H9 (cell line): ENCODE data around the gene PPL. TPM values are rescaled to one million over a fixed set of nuclear protein-coding genes. Genes with fewer than 3 reads are reported as not detected.

Experiments used
- DNase-seq: peaks from one replicate; pipeline ENCODE4 v3.0.0-alpha.2; 2017
- H2AFZ ChIP-seq: one replicate; pipeline ENCODE4 v1.6.1; 2013; ENCODE audit warnings: mild to moderate bottlenecking, low read length, control low read depth, moderate library complexity
- H2AK5ac ChIP-seq: 2 replicates; pipeline ENCODE4 v1.6.1; 2013; ENCODE audit warnings: low read length, control low read depth, mixed read lengths; ENCODE audit not compliant: insufficient read length
- H2BK120ac ChIP-seq: one replicate; pipeline ENCODE4 v1.6.1; 2013; ENCODE audit warnings: low read depth, mild to moderate bottlenecking, low read length, control low read depth, inconsistent platforms; ENCODE audit not compliant: poor library complexity, severe bottlenecking
- H2BK12ac ChIP-seq: 2 replicates; pipeline ENCODE4 v1.6.1; 2013; ENCODE audit warnings: low read length, control low read depth, mixed read lengths, low read depth; ENCODE audit not compliant: insufficient read length
- H2BK15ac ChIP-seq: 2 replicates; pipeline ENCODE4 v1.6.1; 2013; ENCODE audit warnings: low read depth, low read length, control low read depth
- H2BK20ac ChIP-seq: one replicate; pipeline ENCODE4 v1.6.1; 2013; ENCODE audit warnings: low read depth, mild to moderate bottlenecking, low read length, control low read depth, inconsistent platforms; ENCODE audit not compliant: poor library complexity, severe bottlenecking
- H2BK5ac ChIP-seq: 2 replicates; pipeline ENCODE4 v1.6.1; 2013; ENCODE audit warnings: low read length, control low read depth, mixed read lengths; ENCODE audit not compliant: insufficient read length
- H3K14ac ChIP-seq: 2 replicates; pipeline ENCODE4 v1.6.1; 2013; ENCODE audit warnings: low read length, control low read depth; ENCODE audit not compliant: insufficient read depth
- H3K18ac ChIP-seq: 2 replicates; pipeline ENCODE4 v1.6.1; 2013; ENCODE audit warnings: low read depth, mild to moderate bottlenecking, mixed read lengths, low read length, control low read depth; ENCODE audit not compliant: insufficient read length
- H3K23ac ChIP-seq: 2 replicates; pipeline ENCODE4 v1.6.1; 2013; ENCODE audit warnings: low read length, control low read depth, mixed read lengths, low read depth; ENCODE audit not compliant: insufficient read length
- H3K23me2 ChIP-seq: 2 replicates; pipeline ENCODE4 v1.6.1; 2013; ENCODE audit warnings: low read depth, mild to moderate bottlenecking, mixed read lengths, low read length, control low read depth; ENCODE audit not compliant: insufficient read length, poor library complexity, severe bottlenecking
- H3K27ac ChIP-seq: 2 replicates; pipeline ENCODE4 v1.5.1; 2013; ENCODE audit warnings: low read length, control low read depth, mixed read lengths, low read depth; ENCODE audit not compliant: insufficient read length
- H3K27me3 ChIP-seq: 2 replicates; pipeline ENCODE4 v1.6.1; 2013; ENCODE audit warnings: low read length, control low read depth, inconsistent platforms; ENCODE audit not compliant: insufficient read depth
- H3K4ac ChIP-seq: 2 replicates; pipeline ENCODE4 v1.6.1; 2013; ENCODE audit warnings: low read depth, mild to moderate bottlenecking, control low read depth, inconsistent platforms, low read length, moderate library complexity
- H3K4me1 ChIP-seq: 2 replicates; pipeline ENCODE4 v1.6.1; 2013; ENCODE audit warnings: low read length, control low read depth, inconsistent platforms; ENCODE audit not compliant: insufficient read depth
- H3K4me2 ChIP-seq: 2 replicates; pipeline ENCODE4 v1.6.1; 2013; ENCODE audit warnings: low read length, control low read depth, mixed read lengths; ENCODE audit not compliant: insufficient read length, insufficient read depth
- H3K56ac ChIP-seq: 2 replicates; pipeline ENCODE4 v1.6.1; 2013; ENCODE audit warnings: low read depth, mild to moderate bottlenecking, mixed read lengths, low read length, control low read depth; ENCODE audit not compliant: insufficient read length
- H3K79me1 ChIP-seq: 2 replicates; pipeline ENCODE4 v1.6.1; 2013; ENCODE audit warnings: low read depth, mild to moderate bottlenecking, moderate library complexity, low read length, control low read depth, inconsistent platforms; ENCODE audit not compliant: insufficient read depth, poor library complexity, severe bottlenecking
- H3K79me2 ChIP-seq: 2 replicates; pipeline ENCODE4 v1.6.1; 2013; ENCODE audit warnings: low read length, control low read depth, inconsistent platforms; ENCODE audit not compliant: insufficient read depth
- H3K9ac ChIP-seq: 2 replicates; pipeline ENCODE4 v1.6.1; 2013; ENCODE audit warnings: low read length, control low read depth, mixed read lengths; ENCODE audit not compliant: insufficient read length; ENCODE audit errors: extremely low read depth
- H3K9me3 ChIP-seq: one replicate; pipeline ENCODE4 v1.6.1; 2013; ENCODE audit warnings: low read depth, low read length, inconsistent platforms; ENCODE audit not compliant: control insufficient read depth
- H3T11ph ChIP-seq: one replicate; pipeline ENCODE4 v1.6.1; 2013; ENCODE audit warnings: mild to moderate bottlenecking, low read length, control low read depth, inconsistent platforms
- H4K20me1 ChIP-seq: one replicate; pipeline ENCODE4 v1.6.1; 2013; ENCODE audit not compliant: control insufficient read depth, insufficient read length, insufficient read depth
- H4K5ac ChIP-seq: 2 replicates; pipeline ENCODE4 v1.6.1; 2013; ENCODE audit warnings: low read depth, mild to moderate bottlenecking, mixed read lengths, low read length, control low read depth; ENCODE audit not compliant: insufficient read length
- H4K8ac ChIP-seq: replicated peaks from 2 replicates; pipeline ENCODE4 v1.6.1; 2013; ENCODE audit warnings: low read length, control low read depth, mixed read lengths, low read depth; ENCODE audit not compliant: insufficient read length
- H4K91ac ChIP-seq: 2 replicates; pipeline ENCODE4 v1.6.1; 2013; ENCODE audit warnings: low read depth, mild to moderate bottlenecking, moderate library complexity, mixed read lengths, low read length, control low read depth; ENCODE audit not compliant: insufficient read length
- H3K27ac Mint-ChIP-seq, 3 experiments: 2 replicates in 2 of 3; 3 replicates in 1 of 3; pipeline ENCODE4 v1.8.0; 2020 to 2021; ENCODE audit warnings: mixed read lengths in 3 of 3, mild to moderate bottlenecking in 1 of 3, moderate library complexity in 1 of 3
- H3K27me3 Mint-ChIP-seq: 2 replicates; pipeline ENCODE4 v1.8.0; 2021; ENCODE audit warnings: low read depth, mild to moderate bottlenecking, moderate library complexity, mixed read lengths
- H3K36me3 Mint-ChIP-seq, 3 experiments: 2 replicates in 2 of 3; 3 replicates in 1 of 3; pipeline ENCODE4 v1.8.0; 2020 to 2021; ENCODE audit warnings: low read depth in 3 of 3, mixed read lengths in 3 of 3; ENCODE audit not compliant: insufficient read depth in 1 of 3
- H3K4me1 Mint-ChIP-seq, 2 experiments: 2 replicates each; pipeline ENCODE4 v1.8.0; 2020; ENCODE audit warnings: mixed read lengths in 2 of 2
- H3K4me3 Mint-ChIP-seq, 2 experiments: 2 replicates in 1 of 2; 3 replicates in 1 of 2; pipeline ENCODE4 v1.8.0; 2020 to 2021; ENCODE audit warnings: mild to moderate bottlenecking in 2 of 2, mixed read lengths in 2 of 2, moderate library complexity in 1 of 2
- H3K9me3 Mint-ChIP-seq, 2 experiments: 2 replicates in 1 of 2; 3 replicates in 1 of 2; pipeline ENCODE4 v1.8.0; 2020; ENCODE audit warnings: mild to moderate bottlenecking in 2 of 2, mixed read lengths in 2 of 2, moderate library complexity in 1 of 2
- CTCF ChIP-seq: fragments of 200-600 bp; sonication (generic); conservative IDR thresholded peaks from 3 replicates; pipeline ENCODE4 v1.8.0; 2021; ENCODE audit warnings: antibody characterized with exemption, mild to moderate bottlenecking
- WGBS: extraction: QIAGEN DNeasy Blood & Tissue Kit; methylation state at CpG from one replicate; pipeline ENCODE4 v1.1.7; 2013; ENCODE audit warnings: missing lambda C conversion rate, low lambda C conversion rate, mixed read lengths; ENCODE audit not compliant: insufficient read length; ENCODE audit errors: extremely low coverage; 5-methylcytosine and 5-hydroxymethylcytosine counted together
- total RNA-seq: library from RNA; stranded (reverse); gene quantifications from 2 replicates; pipeline ENCODE4 v1.2.1, GENCODE V29; 2021

Gene PPL
- total RNA-seq, 1 experiment from 2014 or later: 29.2 TPM

- Histone ChIP-seq H3K56ac (no peak overlapping the region), H3K4me2 (no peak overlapping the region), H2BK5ac (no peak overlapping the region), H4K5ac (no peak overlapping the region), H2BK20ac (no peak overlapping the region), H2BK12ac (no peak overlapping the region), H3K9ac (no peak overlapping the region), H2BK120ac (no peak overlapping the region), H3K23me2 (no peaks in the 10 kb centered on the region), H2BK15ac (no peak overlapping the region), H4K8ac (no peak overlapping the region), H4K91ac (no peak overlapping the region), H3K4ac (no peak overlapping the region), H3K14ac (no peak overlapping the region; the same call in 1 of the 2 replicates), H3K18ac (no peak overlapping the region), H3K23ac (no peak overlapping the region), H3T11ph (no peak overlapping the region), H3K79me2 (no peaks in the 10 kb centered on the region), H4K20me1 (no peaks in the 10 kb centered on the region), H3K9me3 (no peaks in the 10 kb centered on the region), H3K4me1 (no peaks in the 10 kb centered on the region), H2AK5ac (no peak overlapping the region), H3K27ac (no peak overlapping the region), H3K27me3 (no peaks in the 10 kb centered on the region), H2AFZ (no peak overlapping the region), H3K79me1 (no peaks in the 10 kb centered on the region)
- Mint-ChIP-seq H3K4me1 (peaks cover 0 to 6% of the 10 kb centered on the region in 2 experiments; a peak in 2 of 4 replicates), H3K4me3 (no peak overlapping the region), H3K9me3 (no peaks in the 10 kb centered on the region; a peak in 1 of 5 replicates), H3K27me3 (peaks cover 9% of the 10 kb centered on the region), H3K27ac (peak overlapping the region in 2 of 3 experiments; percentile 50 to 81; a peak in 3 of 7 replicates), H3K36me3 (no peaks in the 10 kb centered on the region)
- WGBS: no CpG with 5 or more reads among the region's 25 CpGs
- TF ChIP-seq CTCF: no peak
- no peak for DNase-seq
Observed at GRCh38 chr16:4979736-4980660, 43.0 kb upstream of the PPL start.
